ENCODE data around the gene AADACL2. TPM values are rescaled to one million over a fixed set of nuclear protein-coding genes. Genes with fewer than 3 reads are reported as not detected.

The AADACL2 gene
- total RNA-seq, 1 experiment from 2014 or later, result not detected

GRCh38 chr3:151774235-151774634 is 40.5 kb downstream of the AADACL2 start:
- intact Hi-C loops (cut with micrococcal nuclease), result no loop called here
- DNase-seq (ENCODE audit: unreplicated experiment), result no peak
- H3K27ac Mint-ChIP-seq (ENCODE audit: low read depth, unreplicated experiment), result no peak overlapping the region
- POLR2A ChIA-PET, result no interaction called here
- H3K4me1 Mint-ChIP-seq (ENCODE audit: insufficient read depth, unreplicated experiment), result no peaks in the 10 kb centered on the region
- H3K4me3 Mint-ChIP-seq (ENCODE audit: unreplicated experiment), result no peak overlapping the region
- TF ChIP-seq, protein P1, sequence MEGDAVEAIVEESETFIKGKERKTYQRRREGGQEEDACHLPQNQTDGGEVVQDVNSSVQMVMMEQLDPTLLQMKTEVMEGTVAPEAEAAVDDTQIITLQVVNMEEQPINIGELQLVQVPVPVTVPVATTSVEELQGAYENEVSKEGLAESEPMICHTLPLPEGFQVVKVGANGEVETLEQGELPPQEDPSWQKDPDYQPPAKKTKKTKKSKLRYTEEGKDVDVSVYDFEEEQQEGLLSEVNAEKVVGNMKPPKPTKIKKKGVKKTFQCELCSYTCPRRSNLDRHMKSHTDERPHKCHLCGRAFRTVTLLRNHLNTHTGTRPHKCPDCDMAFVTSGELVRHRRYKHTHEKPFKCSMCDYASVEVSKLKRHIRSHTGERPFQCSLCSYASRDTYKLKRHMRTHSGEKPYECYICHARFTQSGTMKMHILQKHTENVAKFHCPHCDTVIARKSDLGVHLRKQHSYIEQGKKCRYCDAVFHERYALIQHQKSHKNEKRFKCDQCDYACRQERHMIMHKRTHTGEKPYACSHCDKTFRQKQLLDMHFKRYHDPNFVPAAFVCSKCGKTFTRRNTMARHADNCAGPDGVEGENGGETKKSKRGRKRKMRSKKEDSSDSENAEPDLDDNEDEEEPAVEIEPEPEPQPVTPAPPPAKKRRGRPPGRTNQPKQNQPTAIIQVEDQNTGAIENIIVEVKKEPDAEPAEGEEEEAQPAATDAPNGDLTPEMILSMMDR (IDR thresholded peaks at IDR 0.05; ENCODE audit: unreplicated experiment), result no peak
- CTCF ChIA-PET, result no interaction called here
- no peaks in the 10 kb centered on the region for H3K9me3 Mint-ChIP-seq (ENCODE audit: unreplicated experiment)
- no peaks in the 10 kb centered on the region for H3K27me3 Mint-ChIP-seq (ENCODE audit: insufficient read depth, unreplicated experiment)
- no TSS peak for BruUV-seq (replicated peaks)
- H3K36me3 Mint-ChIP-seq (ENCODE audit: insufficient read depth, unreplicated experiment), result peaks cover 6% of the 10 kb centered on the region

DNA sequence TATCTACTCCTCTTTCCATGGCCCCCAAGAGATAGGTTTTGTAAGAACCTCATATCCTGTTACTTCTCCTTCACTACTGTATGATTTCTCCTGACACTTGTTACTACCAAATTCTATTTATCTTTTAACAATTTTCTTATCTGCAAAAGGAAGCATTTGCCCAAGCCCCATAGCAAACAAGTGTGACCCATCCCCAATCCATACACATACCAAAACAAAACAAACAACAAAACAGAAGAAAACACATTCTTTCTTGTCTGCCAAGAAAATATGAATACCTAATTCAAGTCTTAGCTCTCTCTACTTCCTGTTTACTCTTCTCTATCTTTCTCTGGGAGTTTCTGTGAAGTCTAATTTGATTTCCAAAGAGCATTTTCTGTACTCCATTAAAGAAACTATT is 41.2 kb downstream of the AADACL2 start:
- TF ChIP-seq, protein P1 (IDR thresholded peaks at IDR 0.05; ENCODE audit: unreplicated experiment), result no peak
- Mint-ChIP-seq H3K4me3 (ENCODE audit: unreplicated experiment) (no peak overlapping the region), H3K27ac (ENCODE audit: low read depth, unreplicated experiment) (no peak overlapping the region), H3K27me3 (ENCODE audit: insufficient read depth, unreplicated experiment) (no peaks in the 10 kb centered on the region), H3K4me1 (ENCODE audit: insufficient read depth, unreplicated experiment) (no peaks in the 10 kb centered on the region), H3K9me3 (ENCODE audit: unreplicated experiment) (no peaks in the 10 kb centered on the region), H3K36me3 (ENCODE audit: insufficient read depth, unreplicated experiment) (no peaks in the 10 kb centered on the region)
- CTCF ChIA-PET, result no interaction called here
- no peak for DNase-seq (ENCODE audit: unreplicated experiment)
- POLR2A ChIA-PET, result no interaction called here
- intact Hi-C loops (cut with micrococcal nuclease), result no loop called here
- no TSS peak for BruUV-seq (replicated peaks)

DNA sequence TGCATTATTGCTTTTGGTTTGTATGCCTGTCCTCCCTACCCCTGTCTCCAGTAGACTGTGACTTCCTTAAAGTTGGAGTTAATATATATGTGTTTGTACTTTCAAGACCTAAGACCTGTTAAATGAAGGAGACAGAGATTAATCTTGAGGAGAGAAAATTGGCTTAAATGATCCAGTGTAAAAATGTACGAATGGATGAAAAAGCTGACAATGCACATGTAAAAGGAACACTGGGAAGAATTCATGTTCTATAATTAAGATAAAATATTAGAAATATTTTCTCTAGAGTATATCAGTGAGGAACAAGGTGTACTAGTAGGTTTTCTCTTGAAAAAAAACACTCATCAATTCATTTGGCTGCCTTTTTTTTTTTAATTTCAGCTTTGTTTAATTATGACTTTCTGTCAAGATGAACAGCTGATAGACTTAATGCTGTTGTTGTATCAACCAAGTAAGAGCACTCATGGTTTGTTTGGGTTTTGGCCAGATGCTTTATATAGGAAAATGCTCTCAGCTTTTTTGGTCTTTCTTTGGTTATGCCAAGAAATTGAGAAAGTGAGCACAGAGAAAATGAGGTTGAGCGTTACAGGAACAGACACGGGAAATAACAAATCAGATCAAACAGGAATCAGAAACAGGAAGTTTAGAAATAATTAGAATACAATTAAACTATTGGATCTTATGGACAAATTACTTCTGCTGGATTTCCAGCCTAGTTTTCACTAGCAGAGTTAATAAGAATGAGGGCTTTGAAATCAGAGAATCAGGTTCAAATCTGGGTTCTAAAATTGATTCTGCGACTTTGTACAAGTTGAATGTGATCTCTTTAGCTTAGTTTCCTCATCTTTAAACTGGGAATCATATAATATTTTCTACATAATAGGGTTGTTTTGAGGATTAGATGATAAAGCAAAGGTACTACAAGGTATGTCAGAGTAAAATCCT is 41.9 kb downstream of the AADACL2 start:
- intact Hi-C loops (cut with micrococcal nuclease), result no loop called here
- no peaks in the 10 kb centered on the region for H3K4me1 Mint-ChIP-seq (ENCODE audit: insufficient read depth, unreplicated experiment)
- no peaks in the 10 kb centered on the region for H3K27me3 Mint-ChIP-seq (ENCODE audit: insufficient read depth, unreplicated experiment)
- ChIA-PET CTCF (no interaction called here), POLR2A (no interaction called here)
- no peak overlapping the region for H3K27ac Mint-ChIP-seq (ENCODE audit: low read depth, unreplicated experiment)
- BruUV-seq (replicated peaks), result no TSS peak
- no peaks in the 10 kb centered on the region for H3K36me3 Mint-ChIP-seq (ENCODE audit: insufficient read depth, unreplicated experiment)
- TF ChIP-seq, protein P1 (IDR thresholded peaks at IDR 0.05; ENCODE audit: unreplicated experiment), result no peak
- no peaks in the 10 kb centered on the region for H3K9me3 Mint-ChIP-seq (ENCODE audit: unreplicated experiment)
- H3K4me3 Mint-ChIP-seq (ENCODE audit: unreplicated experiment), result no peak overlapping the region
- no peak for DNase-seq (ENCODE audit: unreplicated experiment)

DNA sequence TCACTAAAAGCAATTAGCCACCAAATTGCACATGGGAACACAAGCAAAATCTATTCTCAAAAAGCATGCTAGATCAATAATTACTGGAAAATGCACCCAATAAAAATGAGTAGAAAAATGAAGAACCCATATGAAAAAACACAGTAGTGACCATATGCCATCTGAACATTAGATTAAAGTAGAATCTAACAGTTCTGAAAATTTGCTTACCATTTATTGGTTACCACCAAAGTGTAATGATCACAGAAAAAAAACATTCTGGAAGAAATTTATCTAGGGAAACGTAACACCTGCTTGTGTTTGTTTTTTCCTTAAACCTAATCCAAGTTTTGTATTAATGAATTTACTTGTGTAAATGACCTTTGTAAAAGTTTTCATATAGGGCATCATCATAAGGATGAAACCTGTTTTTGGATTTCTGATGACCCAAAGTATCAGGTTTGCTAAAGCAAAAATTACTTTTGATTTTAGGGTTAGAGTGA is 42.6 kb downstream of the AADACL2 start:
- no peak overlapping the region for H3K27ac Mint-ChIP-seq (ENCODE audit: low read depth, unreplicated experiment)
- ChIA-PET CTCF (no interaction called here), POLR2A (no interaction called here)
- intact Hi-C loops (cut with micrococcal nuclease), result no loop called here
- no TSS peak for BruUV-seq (replicated peaks)
- H3K9me3 Mint-ChIP-seq (ENCODE audit: unreplicated experiment), result no peaks in the 10 kb centered on the region
- H3K4me3 Mint-ChIP-seq (ENCODE audit: unreplicated experiment), result no peak overlapping the region
- TF ChIP-seq, protein P1 (IDR thresholded peaks at IDR 0.05; ENCODE audit: unreplicated experiment), result no peak
- H3K36me3 Mint-ChIP-seq (ENCODE audit: insufficient read depth, unreplicated experiment), result no peaks in the 10 kb centered on the region
- no peaks in the 10 kb centered on the region for H3K27me3 Mint-ChIP-seq (ENCODE audit: insufficient read depth, unreplicated experiment)
- DNase-seq (ENCODE audit: unreplicated experiment), result no peak
- no peaks in the 10 kb centered on the region for H3K4me1 Mint-ChIP-seq (ENCODE audit: insufficient read depth, unreplicated experiment)

Data from MCF 10A (cell line).